DOHH2 (cell line): ENCODE results near the gene SEMA5A.

ENCODE experiments used
- EZH2phosphoT487 ChIP-seq: fragments of 200-600 bp; sonication (generic); IDR thresholded peaks from 2 replicates; pipeline ENCODE4 v1.6.1; 2017; ENCODE audit warnings: borderline replicate concordance, mild to moderate bottlenecking, antibody characterized with exemption, low read length, moderate library complexity, mixed read lengths
- TF ChIP-seq, protein P1 (sequence below): fragments of 200-600 bp; sonication (generic); IDR thresholded peaks from one replicate; pipeline ENCODE4 v1.5.1; 2014; ENCODE audit warnings: antibody characterized with exemption, mild to moderate bottlenecking, low read depth, low read length; ENCODE audit not compliant: poor library complexity, severe bottlenecking

DNA sequence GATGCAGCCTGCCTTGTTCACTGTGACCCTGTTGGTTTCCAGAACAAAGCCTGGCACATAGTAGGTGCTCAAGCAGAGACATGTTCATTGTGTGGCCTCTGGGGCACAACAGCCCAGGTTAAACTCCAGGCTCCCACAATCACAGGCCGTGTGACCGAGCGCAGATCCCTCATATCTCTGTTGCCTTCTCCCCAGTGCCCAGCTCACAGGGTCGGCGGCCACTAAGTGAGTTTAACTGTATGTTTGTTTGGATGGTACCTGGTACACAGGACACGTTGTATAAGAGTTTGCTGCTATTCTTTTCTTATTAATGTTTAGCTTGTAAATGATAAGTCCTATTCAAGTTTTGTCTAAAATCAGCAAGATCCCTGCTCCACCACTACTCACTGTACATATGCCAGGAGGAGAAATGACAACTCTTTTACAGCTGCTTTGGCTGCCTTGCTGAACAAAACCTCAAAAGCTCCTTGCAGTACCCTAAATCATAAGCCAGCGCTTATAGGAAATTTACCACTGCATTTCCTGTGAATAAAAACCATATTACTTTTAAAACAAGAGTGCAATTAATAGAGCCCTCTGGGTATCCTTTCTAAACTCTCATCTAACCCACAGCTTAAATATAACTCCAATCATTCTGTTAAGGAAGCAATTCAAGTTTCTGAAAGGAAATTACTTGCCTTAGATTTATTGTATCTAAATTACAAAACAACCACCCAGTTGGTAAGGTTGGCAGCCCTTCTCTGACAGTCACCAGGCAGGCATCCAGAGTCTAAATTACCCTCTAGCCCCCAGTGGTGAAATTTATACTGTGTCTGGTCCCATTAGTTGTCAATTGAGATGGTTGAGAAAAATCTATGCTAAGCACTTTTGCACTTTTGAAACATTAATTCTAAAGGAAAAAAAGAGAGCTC is 379.4 kb downstream of the SEMA5A start:
- TF ChIP-seq, protein P1, sequence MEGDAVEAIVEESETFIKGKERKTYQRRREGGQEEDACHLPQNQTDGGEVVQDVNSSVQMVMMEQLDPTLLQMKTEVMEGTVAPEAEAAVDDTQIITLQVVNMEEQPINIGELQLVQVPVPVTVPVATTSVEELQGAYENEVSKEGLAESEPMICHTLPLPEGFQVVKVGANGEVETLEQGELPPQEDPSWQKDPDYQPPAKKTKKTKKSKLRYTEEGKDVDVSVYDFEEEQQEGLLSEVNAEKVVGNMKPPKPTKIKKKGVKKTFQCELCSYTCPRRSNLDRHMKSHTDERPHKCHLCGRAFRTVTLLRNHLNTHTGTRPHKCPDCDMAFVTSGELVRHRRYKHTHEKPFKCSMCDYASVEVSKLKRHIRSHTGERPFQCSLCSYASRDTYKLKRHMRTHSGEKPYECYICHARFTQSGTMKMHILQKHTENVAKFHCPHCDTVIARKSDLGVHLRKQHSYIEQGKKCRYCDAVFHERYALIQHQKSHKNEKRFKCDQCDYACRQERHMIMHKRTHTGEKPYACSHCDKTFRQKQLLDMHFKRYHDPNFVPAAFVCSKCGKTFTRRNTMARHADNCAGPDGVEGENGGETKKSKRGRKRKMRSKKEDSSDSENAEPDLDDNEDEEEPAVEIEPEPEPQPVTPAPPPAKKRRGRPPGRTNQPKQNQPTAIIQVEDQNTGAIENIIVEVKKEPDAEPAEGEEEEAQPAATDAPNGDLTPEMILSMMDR: no peak
- TF ChIP-seq EZH2phosphoT487: no peak
